NK-92 (cell line): ENCODE measurements around the gene MUC5B.
"Not testable (repeated sequence)": the region's sequence is repeated elsewhere in the genome, so short reads cannot be mapped to it uniquely, and the experiment has no call there.

Experiments
- DNase-seq: peaks from one replicate; lab custom pipeline; 2025; ENCODE audit not compliant: unreplicated experiment; lab: John Stamatoyannopoulos, UW

The MUC5B gene

DNA sequence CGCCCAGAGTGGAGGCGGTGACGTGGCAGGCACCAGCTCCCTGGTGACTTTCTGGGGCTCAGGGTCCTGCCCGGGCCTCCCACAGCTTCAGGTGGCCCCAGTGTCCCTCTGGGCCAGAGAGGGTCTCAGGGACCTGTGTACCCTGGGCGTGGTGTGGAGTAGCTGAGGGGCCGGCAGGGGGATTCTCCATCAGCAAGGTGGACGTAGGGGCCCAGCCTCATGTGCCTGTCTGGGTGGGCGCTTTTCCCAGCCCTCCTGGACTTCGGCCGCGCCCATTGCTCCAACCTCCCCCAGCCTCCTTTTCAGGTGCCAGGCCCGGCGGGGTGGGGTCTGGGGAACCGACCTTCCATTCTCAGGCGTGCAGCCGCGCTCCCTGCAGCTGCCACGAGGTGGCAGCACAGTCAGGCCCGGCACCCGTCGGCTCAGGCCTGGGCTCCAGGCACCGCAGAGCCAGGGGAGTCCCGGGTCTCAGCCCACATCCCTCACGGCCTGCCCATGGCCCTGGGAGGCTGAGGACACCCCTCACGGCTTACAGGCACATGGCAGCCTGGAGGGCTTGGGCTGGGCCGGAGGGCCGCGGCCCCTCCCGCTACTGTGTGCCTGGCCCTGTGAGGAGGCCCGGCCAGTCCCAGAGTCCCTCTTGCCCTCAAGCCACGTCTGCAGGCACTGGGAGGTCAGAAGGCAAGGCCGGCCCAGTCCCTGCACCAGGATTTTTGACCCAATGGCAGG is 19.9 kb upstream of the MUC5B start:
- DNase-seq: no peak

GRCh38 chr11:1203505-1204271 is 19.2 kb upstream of the MUC5B start:
- DNase-seq: no peak

DNA sequence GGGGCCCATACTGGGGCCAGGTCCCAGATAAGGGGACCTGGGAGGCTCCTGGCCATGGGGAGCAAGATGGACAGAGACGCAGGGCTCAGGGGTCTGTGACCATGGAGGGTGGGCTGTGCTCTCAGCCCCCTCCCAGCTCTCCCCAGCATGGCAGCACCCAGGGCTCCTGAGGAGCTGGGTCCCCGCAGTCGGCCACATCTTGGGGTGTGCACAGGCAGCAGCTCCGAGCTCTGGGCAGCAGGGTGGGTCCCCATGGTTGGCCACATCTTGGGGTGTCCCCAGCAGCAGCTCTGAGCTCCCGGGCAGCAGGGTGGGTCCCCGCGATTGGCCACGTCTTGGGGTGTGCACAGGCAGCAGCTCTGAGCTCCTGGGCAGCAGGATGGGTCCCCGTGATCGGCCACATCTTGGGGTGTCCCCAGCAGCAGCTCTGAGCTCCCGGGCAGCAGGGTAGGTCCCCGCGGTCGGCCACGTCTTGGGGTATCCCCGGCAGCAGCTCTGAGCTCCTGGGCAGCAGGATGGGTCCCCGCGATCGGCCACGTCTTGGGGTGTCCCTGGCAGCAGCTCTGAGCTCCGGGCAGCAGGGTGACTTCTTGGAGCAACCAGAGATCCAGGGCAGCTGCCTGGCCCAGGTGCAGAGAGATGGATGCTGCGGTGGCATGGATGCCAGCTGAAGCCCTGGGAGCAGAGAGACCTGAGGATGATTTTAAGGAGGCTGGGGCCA is 18.3 kb upstream of the MUC5B start:
- no peak for DNase-seq

- DNase-seq: no peak
Observed at GRCh38 chr11:1205121-1205986, 17.5 kb upstream of the MUC5B start.

- no peak for DNase-seq
Observed at GRCh38 chr11:1205987-1206331, 16.9 kb upstream of the MUC5B start.

DNA sequence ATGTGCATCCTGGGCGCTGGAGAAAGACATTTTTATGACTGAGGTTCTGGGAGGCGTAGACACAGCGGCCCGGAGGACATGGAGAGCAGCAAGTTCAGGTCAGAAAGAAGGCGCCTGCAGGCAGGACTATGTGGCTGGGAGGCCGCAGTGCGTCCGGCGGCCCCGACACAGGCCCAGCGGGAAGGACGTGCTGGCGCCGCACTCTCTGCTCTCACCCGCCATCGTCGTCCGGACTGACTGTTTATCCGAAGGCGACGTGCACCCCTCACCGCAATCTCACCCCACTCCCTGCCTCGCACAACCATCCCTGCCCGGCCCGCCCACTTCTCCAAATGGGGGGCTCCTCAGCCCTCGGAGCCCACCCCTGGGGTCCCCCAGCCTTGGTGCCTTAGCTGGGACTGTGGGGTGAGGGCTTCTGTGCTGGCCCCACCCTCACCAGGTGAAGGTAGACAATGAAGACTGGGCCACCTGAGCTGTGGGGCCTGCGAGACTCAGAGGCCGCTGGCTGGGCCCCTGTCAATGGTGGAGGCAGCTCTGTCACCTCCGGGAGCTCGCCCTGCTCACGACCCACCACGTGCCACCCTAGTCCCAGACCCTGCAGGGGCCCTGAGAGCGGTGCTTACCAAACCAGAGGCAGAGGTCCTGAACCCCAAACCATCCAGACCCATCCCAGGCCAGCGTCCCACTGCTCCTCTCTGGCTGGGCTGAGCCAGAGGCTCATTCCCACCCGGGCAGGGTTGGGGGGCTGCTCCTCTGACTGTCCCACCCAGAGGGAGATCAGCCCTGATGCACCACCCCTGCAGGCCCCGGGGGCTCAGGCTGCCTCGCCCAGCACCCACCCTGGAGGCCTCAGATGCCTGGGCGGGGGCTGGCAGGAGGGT is 16.2 kb upstream of the MUC5B start:
- DNase-seq: no peak

- no peak for DNase-seq
Observed at GRCh38 chr11:1207401-1208143, 15.3 kb upstream of the MUC5B start.

DNA sequence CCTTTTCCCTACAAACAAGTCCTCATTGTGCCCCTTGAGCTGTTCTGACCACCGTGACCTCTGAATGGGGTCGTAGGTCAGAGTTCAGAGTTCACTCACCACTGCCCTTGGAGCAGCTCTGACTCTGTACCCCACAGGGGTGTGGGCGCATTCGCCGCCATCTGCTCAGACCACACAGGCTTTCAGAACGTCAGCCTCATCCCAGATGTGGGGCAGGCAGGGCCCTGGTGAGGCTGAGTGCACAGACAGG is 14.8 kb upstream of the MUC5B start:
- DNase-seq: no peak

DNA sequence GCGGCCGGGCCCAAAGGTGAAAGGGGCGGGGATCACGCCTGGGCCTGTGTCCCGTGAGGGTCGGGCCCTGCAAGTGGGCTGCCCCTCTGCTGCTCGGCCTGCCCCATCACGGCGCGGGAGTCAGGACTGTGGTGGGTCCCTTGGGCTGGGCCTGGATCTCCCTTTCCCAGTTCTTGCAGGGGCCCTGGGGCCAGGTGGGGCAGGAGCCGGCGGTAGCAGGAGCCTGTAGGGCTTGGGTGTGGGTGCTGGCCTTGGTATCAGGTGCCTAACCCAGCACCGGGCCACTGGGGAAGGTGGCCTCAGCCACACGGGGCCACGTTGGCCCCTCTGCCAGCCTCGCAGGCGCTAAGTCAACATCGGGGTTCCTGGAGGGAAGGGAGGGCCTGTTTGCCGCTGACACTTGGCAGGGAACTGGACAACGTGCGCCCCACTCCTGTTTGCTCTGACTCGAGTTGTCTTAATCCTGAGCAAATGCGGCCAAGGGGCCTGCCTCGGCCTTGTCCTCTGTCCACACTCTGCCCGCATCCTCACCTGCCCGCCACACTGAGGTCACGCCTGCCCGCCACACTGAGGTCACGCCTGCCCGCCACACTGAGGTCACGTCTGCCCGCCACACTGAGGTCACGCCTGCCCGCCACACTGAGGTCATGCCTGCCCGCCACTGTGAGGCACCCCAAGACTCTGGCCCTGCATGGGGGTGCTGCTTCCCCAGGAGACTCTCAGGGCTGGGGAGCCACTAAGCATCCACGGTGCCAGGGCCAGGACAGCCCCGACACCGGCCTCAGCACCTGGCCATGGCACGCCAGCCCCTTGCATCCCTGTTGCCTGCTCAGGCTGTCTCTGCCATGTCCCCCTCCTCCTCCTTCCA is 14.2 kb upstream of the MUC5B start:
- no peak for DNase-seq

DNA sequence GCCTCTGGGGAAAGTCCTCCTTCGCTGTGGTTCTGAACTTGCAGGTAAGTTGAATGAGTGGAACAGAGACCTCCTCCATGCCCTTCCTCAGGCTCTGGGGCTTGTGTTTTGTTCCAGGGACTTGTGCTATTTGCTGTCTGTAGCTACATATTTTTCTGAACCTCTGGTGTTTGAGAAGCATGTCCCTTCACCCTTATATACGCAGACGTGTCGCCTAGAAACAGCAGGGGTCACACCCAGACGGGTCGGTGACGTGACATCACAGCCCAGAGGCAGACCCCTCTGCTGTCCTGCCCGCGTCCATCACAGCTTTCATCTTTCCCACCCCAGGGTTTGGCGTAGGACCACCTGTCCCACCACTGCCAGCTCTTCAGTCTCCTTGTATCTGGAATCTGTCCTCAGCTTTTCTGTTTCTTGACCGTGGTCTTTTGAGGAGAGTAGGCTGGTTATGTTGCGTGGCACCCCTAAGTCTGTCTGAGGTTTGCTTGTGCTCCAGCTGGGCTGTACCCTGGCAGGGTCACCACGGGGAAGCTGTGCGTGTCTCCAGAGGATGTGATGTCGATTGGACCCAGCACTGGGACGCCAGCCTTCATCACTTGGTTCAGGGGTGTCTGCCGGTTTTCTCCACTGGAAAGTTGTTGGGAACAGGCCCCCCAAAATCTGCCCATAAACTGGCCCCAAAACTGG is 13.4 kb upstream of the MUC5B start:
- DNase-seq: no peak

- DNase-seq: no peak
Observed at GRCh38 chr11:1211838-1212237, 11.0 kb upstream of the MUC5B start.

- DNase-seq: not testable (repeated sequence)
Observed at GRCh38 chr11:1215826-1216225, 7.0 kb upstream of the MUC5B start.

DNA sequence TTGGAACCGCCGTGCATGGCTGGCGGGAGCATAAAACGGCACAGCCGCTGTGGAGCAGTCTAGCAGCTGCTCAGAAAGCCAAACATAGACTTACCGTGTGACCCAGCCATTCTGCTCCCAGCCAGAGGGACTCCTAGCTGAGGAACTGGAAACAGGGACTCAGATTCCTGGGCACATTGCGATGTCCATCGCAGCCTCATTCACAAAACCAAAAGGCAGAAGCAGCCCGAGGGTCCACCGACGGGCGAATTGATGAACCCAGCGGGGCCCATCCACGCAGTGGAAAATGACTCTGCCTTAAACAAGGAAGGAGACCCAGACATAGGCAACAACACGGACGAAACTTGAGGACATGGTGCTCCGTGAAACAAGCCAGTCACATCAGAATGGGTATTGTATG is 5.7 kb upstream of the MUC5B start:
- no peak for DNase-seq

GRCh38 chr11:1218256-1218787 is 4.5 kb upstream of the MUC5B start:
- no peak for DNase-seq

DNA sequence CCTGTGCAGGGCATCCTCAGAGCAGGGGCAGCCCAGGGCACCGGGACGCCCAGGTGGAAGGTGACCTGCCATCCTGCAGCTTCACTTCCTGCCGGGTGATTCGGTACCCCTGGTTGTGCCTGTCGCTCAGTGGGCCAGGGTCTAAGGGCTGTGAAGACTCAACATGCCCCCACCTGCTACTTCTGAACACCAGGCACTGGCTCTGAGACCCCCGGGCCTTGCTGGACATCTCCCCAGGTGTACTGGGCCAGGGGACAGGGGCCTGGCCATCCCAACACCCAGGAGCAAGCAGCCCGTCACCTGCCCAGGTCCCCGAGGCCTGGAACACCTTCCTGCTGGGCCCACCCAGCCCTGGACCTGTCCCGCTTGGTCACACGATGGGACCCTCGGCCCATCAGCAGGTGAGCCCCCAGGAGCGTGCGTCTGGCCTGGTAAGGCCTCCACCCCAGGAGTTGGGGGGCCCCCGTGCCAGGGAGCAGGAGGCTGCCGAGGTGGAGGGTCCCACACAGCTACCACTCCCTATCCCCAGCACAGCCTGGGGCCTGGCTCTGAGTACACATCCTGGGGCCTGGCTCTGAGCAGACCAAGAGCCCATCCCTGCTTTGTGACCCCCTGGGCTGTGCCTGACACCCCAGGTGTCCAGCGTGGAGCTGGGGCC is 3.9 kb upstream of the MUC5B start:
- no peak for DNase-seq

DNA sequence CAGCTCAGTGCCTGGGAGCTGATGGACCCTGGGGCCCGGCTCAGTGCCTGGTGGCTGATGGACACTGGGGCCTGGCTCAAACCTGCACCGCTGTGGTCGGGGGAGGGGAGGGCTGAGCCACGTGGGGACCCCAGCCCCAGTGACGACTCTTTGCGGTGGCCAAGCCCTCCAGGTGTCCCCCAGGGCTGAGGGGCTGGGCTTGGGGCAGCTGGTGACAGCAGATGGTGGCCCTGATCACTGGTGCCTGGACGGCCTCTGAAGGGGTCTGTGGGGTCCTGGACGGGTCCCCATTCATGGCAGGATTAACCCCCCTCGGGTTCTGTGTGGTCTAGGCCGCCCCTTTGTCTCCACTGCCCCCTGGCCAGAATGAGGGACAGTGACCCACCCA is 3.4 kb upstream of the MUC5B start:
- DNase-seq: no peak
